IMR-90 (cell line): Measurements from ENCODE around the gene ZKSCAN4. TPM values are rescaled to one million over a fixed set of nuclear protein-coding genes. Genes with fewer than 3 reads are reported as not detected.
A peak's percentile ranks its signal among the peaks of the same experiment; 100 is the strongest.

Source experiments
- ATAC-seq: fragments of 200-7000 bp; cut with Tn5 transposase; 2 replicates; pipeline ENCODE4 v1.9.1; 2020; ENCODE audit warnings: low read depth, mild to moderate bottlenecking, moderate library complexity
- BruUV-seq: library from RNA; stranded (reverse); fragments of 400-500 nt; replicated peaks from 2 replicates; lab custom pipeline; 2021; lab: Mats Ljungman, UMichigan
- CTCF ChIA-PET: fragments of 300-600 bp; formaldehyde crosslinking; extraction: SDS; loops from one replicate; lab custom pipeline; 2021; ENCODE audit warnings: antibody characterized with exemption; lab: Yijun Ruan, JAX
- POLR2A ChIA-PET: fragments of 300-600 bp; sonication (Branson Sonifier 250); formaldehyde crosslinking; loops from one replicate; lab custom pipeline; 2022; ENCODE audit warnings: antibody characterized with exemption; ENCODE audit not compliant: unreplicated experiment; lab: Charles Lee
- DNase-seq: peaks from one replicate; pipeline ENCODE4 v3.0.0; 2013
- H2AFZ ChIP-seq: replicated peaks from 2 replicates; pipeline ENCODE3; 2013; ENCODE audit warnings: low read length, mild to moderate bottlenecking; ENCODE audit not compliant: poor library complexity
- H2AK5ac ChIP-seq: 2 replicates; pipeline ENCODE4 v1.6.1; 2013; ENCODE audit warnings: low read depth, low read length, inconsistent platforms
- H2AK9ac ChIP-seq: replicated peaks from 2 replicates; pipeline ENCODE3; 2013; ENCODE audit warnings: mild to moderate bottlenecking, low read depth, low read length, moderate library complexity; ENCODE audit not compliant: poor library complexity
- H2BK120ac ChIP-seq: 2 replicates; pipeline ENCODE4 v1.6.1; 2013; ENCODE audit warnings: low read depth, low read length, inconsistent platforms
- H2BK15ac ChIP-seq: 3 replicates; pipeline ENCODE4 v1.6.1; 2013; ENCODE audit warnings: low read depth, low read length, inconsistent platforms
- H2BK20ac ChIP-seq: 2 replicates; pipeline ENCODE4 v1.6.1; 2013; ENCODE audit warnings: low read depth, mild to moderate bottlenecking, inconsistent platforms, low read length, moderate library complexity
- H2BK5ac ChIP-seq: 2 replicates; pipeline ENCODE4 v1.6.1; 2013; ENCODE audit warnings: mild to moderate bottlenecking, low read depth, low read length, inconsistent platforms; ENCODE audit not compliant: poor library complexity, severe bottlenecking
- H3K14ac ChIP-seq: replicated peaks from 2 replicates; pipeline ENCODE4 v1.6.1; 2013; ENCODE audit warnings: low read depth, low read length, inconsistent platforms
- H3K18ac ChIP-seq: 2 replicates; pipeline ENCODE4 v1.6.1; 2013; ENCODE audit warnings: low read depth, low read length, control low read depth
- H3K23ac ChIP-seq: 2 replicates; pipeline ENCODE4 v1.6.1; 2013; ENCODE audit warnings: low read depth, low read length, inconsistent platforms
- H3K27ac ChIP-seq: 2 replicates; pipeline ENCODE4 v1.5.1; 2013; ENCODE audit warnings: mild to moderate bottlenecking, control low read depth, low read length; ENCODE audit not compliant: insufficient read depth
- H3K27me3 ChIP-seq: 2 replicates; pipeline ENCODE4 v1.6.1; 2013; ENCODE audit warnings: low read length; ENCODE audit not compliant: control insufficient read depth, insufficient read depth
- H3K36me3 ChIP-seq: 2 replicates; pipeline ENCODE4 v1.6.1; 2013; ENCODE audit warnings: low read length, mixed read lengths; ENCODE audit not compliant: control insufficient read depth, insufficient read depth
- H3K4ac ChIP-seq: 2 replicates; pipeline ENCODE4 v1.6.1; 2013; ENCODE audit warnings: low read depth, low read length, inconsistent platforms
- H3K4me1 ChIP-seq: 2 replicates; pipeline ENCODE4 v1.6.1; 2013; ENCODE audit warnings: low read length, mixed read lengths; ENCODE audit not compliant: control insufficient read depth, insufficient read depth
- H3K4me2 ChIP-seq: 2 replicates; pipeline ENCODE4 v1.6.1; 2013; ENCODE audit warnings: low read depth, mild to moderate bottlenecking, control low read depth, low read length, moderate library complexity
- H3K4me3 ChIP-seq: 2 replicates; pipeline ENCODE4 v1.5.1; 2013; ENCODE audit warnings: low read depth, mild to moderate bottlenecking, control low read depth, low read length, moderate library complexity; ENCODE audit not compliant: insufficient read depth
- H3K56ac ChIP-seq: 2 replicates; pipeline ENCODE4 v1.6.1; 2013; ENCODE audit warnings: low read length, inconsistent platforms; ENCODE audit not compliant: insufficient read depth; ENCODE audit errors: extremely low read depth
- H3K79me1 ChIP-seq, 2 experiments: 2 replicates each; pipeline ENCODE4 v1.6.1; 2013; ENCODE audit warnings: low read length in 2 of 2, inconsistent platforms in 1 of 2, low read depth in 1 of 2
- H3K9ac ChIP-seq: 2 replicates; pipeline ENCODE4 v1.6.1; 2013; ENCODE audit warnings: low read depth, low read length, control low read depth
- H3K9me1 ChIP-seq: 2 replicates; pipeline ENCODE4 v1.6.1; 2013; ENCODE audit warnings: low read length, inconsistent platforms; ENCODE audit not compliant: insufficient read depth
- H3K9me3 ChIP-seq: 2 replicates; pipeline ENCODE4 v1.6.1; 2013; ENCODE audit warnings: low read length; ENCODE audit not compliant: control insufficient read depth, insufficient read depth
- H4K20me1 ChIP-seq: 2 replicates; pipeline ENCODE4 v1.6.1; 2013; ENCODE audit warnings: low read length, inconsistent platforms; ENCODE audit not compliant: insufficient read depth
- H4K5ac ChIP-seq: 2 replicates; pipeline ENCODE4 v1.6.1; 2013; ENCODE audit warnings: mild to moderate bottlenecking, low read depth, low read length, control low read depth
- H4K8ac ChIP-seq, 2 experiments: 2 replicates each; pipeline ENCODE4 v1.6.1; 2013; ENCODE audit warnings: low read depth in 2 of 2, low read length in 2 of 2, control low read depth in 1 of 2, inconsistent platforms in 1 of 2
- H4K91ac ChIP-seq: 2 replicates; pipeline ENCODE4 v1.6.1; 2013; ENCODE audit warnings: low read depth, low read length, inconsistent platforms; ENCODE audit not compliant: insufficient read depth
- BHLHE40 ChIP-seq: fragments of 150-350 bp; IDR thresholded peaks from 2 replicates; pipeline ENCODE4 v1.6.1; 2016; ENCODE audit warnings: mild to moderate bottlenecking, low read depth, low read length
- CEBPB ChIP-seq: IDR thresholded peaks from 2 replicates; pipeline ENCODE4 v1.6.1; 2012; ENCODE audit warnings: low read depth, low read length, improper control_type of control experiment
- CHD1 ChIP-seq: IDR thresholded peaks from 2 replicates; pipeline ENCODE4 v1.6.1; 2012; ENCODE audit warnings: low read depth, low read length, improper control_type of control experiment
- ELK1 ChIP-seq: fragments of 150-350 bp; IDR thresholded peaks from 2 replicates; pipeline ENCODE4 v1.6.1; 2016; ENCODE audit warnings: low read depth, mild to moderate bottlenecking, low read length, moderate library complexity, borderline replicate concordance
- FOS ChIP-seq: fragments of 150-350 bp; IDR thresholded peaks from 2 replicates; pipeline ENCODE4 v1.6.1; 2016; ENCODE audit warnings: low read depth, low read length
- MAZ ChIP-seq: IDR thresholded peaks from 2 replicates; pipeline ENCODE4 v1.6.1; 2012; ENCODE audit warnings: low read depth, mild to moderate bottlenecking, low read length, improper control_type of control experiment, moderate library complexity, borderline replicate concordance
- MXI1 ChIP-seq: IDR thresholded peaks from 2 replicates; pipeline ENCODE4 v1.6.1; 2012; ENCODE audit warnings: low read depth, mild to moderate bottlenecking, low read length, moderate library complexity, borderline replicate concordance
- RFX5 ChIP-seq: IDR thresholded peaks from 2 replicates; pipeline ENCODE4 v1.8.0; 2012; ENCODE audit warnings: low read depth, mild to moderate bottlenecking, low read length, moderate library complexity
- SMC3 ChIP-seq: fragments of 150-350 bp; IDR thresholded peaks from 2 replicates; pipeline ENCODE4 v1.6.1; 2016; ENCODE audit warnings: low read depth, mild to moderate bottlenecking, antibody characterized with exemption, low read length, moderate library complexity
- USF2 ChIP-seq: fragments of 150-350 bp; IDR thresholded peaks from 2 replicates; pipeline ENCODE4 v1.6.1; 2017; ENCODE audit warnings: mild to moderate bottlenecking, antibody characterized with exemption, low read length, low read depth
- WGBS, 2 experiments: methylation state at CpG; one replicate each; pipeline versions ENCODE4 v1.1.5 to v1.1.7; 2013; ENCODE audit warnings: missing lambda C conversion rate in 2 of 2; ENCODE audit not compliant: insufficient read length in 1 of 2; ENCODE audit errors: extremely low coverage in 2 of 2; 5-methylcytosine and 5-hydroxymethylcytosine counted together
- dilution Hi-C: fragments of 300-500 bp; cut with HindIII; formaldehyde crosslinking; loops from one replicate; pipeline ENCODE4 v1.14.3; 2018; ENCODE audit warnings: low sequenced_read_pairs; ENCODE audit not compliant: unreplicated experiment
- in situ Hi-C: fragments of 300-500 bp; cut with MboI; formaldehyde crosslinking; loops from 3 replicates; pipeline ENCODE4 v1.14.3; 2019; ENCODE audit warnings: low sequenced_read_pairs, inconsistent platforms, mixed read lengths
- intact Hi-C: fragments of 100-400 bp; cut with micrococcal nuclease; formaldehyde crosslinking; loops from 2 replicates; pipeline ENCODE4 v1.10.0; 2022
- polyA plus RNA-seq, 3 experiments: library from polyadenylated mRNA; depleted of rRNA; stranded (reverse); fragments of >200 nt; gene quantifications; 2 replicates each; pipeline ENCODE4 v1.2.3, GENCODE V29; 2012; ENCODE audit warnings: low replicate concordance in 1 of 3
- total RNA-seq: library from RNA; depleted of rRNA; stranded (reverse); fragments of >200 nt; gene quantifications from 2 replicates; pipeline ENCODE4 v1.2.3, GENCODE V29; 2012

ZKSCAN4 gene
- total and polyA plus RNA-seq, 2 of the 4 experiments (the other 2 are of a cell fraction) = 2.4 to 5.7 TPM

DNA sequence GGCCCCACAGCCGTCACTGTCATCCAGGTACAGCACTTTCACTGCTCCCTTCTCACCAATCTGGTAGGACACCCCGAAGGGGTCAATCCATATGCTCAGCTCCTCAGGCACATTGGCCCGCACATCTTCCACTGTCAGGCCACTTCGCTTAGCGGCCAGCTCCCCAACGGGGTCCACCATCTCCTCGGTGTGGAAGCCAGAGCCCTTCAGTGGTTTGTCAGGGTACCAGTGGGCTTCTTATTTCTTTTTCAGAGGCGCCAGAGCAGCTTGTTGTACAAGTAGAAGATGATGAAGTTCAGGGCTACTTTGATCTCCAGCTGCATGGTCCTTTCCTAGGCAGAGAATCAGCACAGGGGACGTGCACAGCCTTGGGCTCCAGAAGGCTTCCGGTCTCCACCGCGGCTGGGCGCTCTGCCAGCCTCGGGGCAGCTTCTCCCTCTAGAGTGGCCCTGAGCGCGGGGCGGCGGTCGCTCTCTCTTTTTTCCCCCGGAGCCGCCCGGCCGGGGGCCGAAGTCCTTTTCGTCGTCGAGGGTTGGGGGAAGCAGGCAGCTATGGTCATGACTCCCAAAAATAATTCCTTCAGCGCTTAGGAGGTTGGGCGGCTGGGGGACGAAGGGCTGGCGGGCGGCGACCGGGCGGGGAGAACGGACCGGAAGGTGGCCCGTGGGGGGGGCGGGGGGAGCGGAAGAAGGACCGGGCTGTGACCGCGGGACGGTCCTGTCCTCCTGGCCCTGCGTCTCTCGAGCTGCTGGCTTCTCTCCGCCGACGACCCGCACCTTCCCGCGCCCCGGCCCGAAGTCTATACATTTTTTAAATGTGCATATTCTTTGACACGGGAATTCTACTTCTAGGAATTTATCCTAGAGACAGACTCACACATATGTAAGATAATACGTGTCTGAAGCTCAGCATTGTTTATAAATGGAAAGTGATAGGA, 33.5 kb downstream of the ZKSCAN4 start:
- ATAC-seq (peak; percentile 95), DNase-seq (peak; percentile 61)
- Histone ChIP-seq H3K23ac (peak overlapping the region; percentile 45; the same call in 1 of the 2 replicates), H4K91ac (peak overlapping the region; percentile 86), H3K27ac (peak overlapping the region; percentile 73), H3K36me3 (no peaks in the 10 kb centered on the region), H3K27me3 (no peaks in the 10 kb centered on the region; the same call in 1 of the 2 replicates), H2BK120ac (peak overlapping the region; percentile 75; the same call in 1 of the 2 replicates), H4K20me1 (no peaks in the 10 kb centered on the region), H3K4me2 (peak overlapping the region; percentile 79), H4K8ac (peak overlapping the region; percentile 91 to 94), H2BK15ac (peak overlapping the region; percentile 62; the same call in 1 of the 3 replicates), H3K56ac (peak overlapping the region; percentile 84; the same call in 1 of the 2 replicates), H4K5ac (peak overlapping the region; percentile 93), H3K9ac (peak overlapping the region; percentile 85), H3K4me3 (peak overlapping the region; percentile 61), H2BK20ac (no peak overlapping the region), H2BK5ac (peak overlapping the region; percentile 69), H3K9me1 (peaks cover 3% of the 10 kb centered on the region; the same call in 1 of the 2 replicates), H3K4ac (peak overlapping the region; percentile 77), H3K4me1 (peaks cover 4% of the 10 kb centered on the region), H2AK9ac (peak overlapping the region; percentile 74), H3K79me1 (peaks cover 10 to 12% of the 10 kb centered on the region in 2 experiments; a peak in 3 of 4 replicates), H2AFZ (peak overlapping the region; percentile 90), H3K9me3 (no peaks in the 10 kb centered on the region), H3K14ac (peak overlapping the region; percentile 92), H3K18ac (peak overlapping the region; percentile 39), H2AK5ac (peak overlapping the region; percentile 66)
- dilution Hi-C loops (no loop called here), intact Hi-C loops (no loop called here), in situ Hi-C loops (loop anchor here (10.0 kb wide), 1 partner anchor 74 kb away; the partner anchor contains the start of gene ZKSCAN8)
- BruUV-seq = no TSS peak
- 40% methylated on average over 2 of the region's 56 CpGs; no CpG with 5 or more reads in 1 of the 2 experiments for WGBS, 2 experiments
- TF ChIP-seq MXI1 (no peak), BHLHE40 (no peak), RFX5 (no peak), MAZ (no peak; the same call in 1 of the 2 replicates), USF2 (no peak), CEBPB (no peak), SMC3 (no peak), CHD1 (no peak), ELK1 (no peak), FOS (no peak)
- CTCF ChIA-PET = no interaction called here
- POLR2A ChIA-PET = interaction anchor here (0.6 to 0.7 kb wide), 3 partner anchors 8 to 48 kb away, joined by 3 to 6 read pairs (median 3); partner anchors contain the start of gene ZSCAN26
